ENCODE data around the gene CNFN.

DNA sequence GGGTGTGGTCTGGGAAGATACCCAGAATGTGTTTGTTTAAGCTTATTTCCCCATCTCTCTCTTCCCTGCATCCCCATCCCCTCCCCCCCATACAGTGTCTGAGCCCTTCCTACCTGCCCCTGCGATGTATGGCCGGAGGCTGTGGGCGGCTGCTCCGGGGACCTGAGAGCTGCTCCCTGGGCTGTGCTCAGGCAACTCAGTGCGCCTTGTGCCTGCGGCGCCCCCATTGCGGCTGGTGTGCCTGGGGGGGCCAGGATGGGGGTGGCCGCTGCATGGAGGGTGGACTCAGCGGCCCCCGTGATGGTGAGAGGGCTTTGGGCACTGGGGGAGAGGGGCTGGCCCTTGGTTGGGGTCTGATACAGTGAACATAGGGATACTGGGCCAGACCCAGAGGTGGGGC lies 21.7 kb downstream of the CNFN start:
- TF ChIP-seq POLR2A (IDR thresholded peaks at IDR 0.05; ENCODE audit: low read length) (no peak), GATA1 (IDR thresholded peaks at IDR 0.05; ENCODE audit: low read depth, low read length) (no peak)
